Uterus (tissue), 2 donors: ENCODE measurements around the gene CCDC60.

Source experiments
- POLR2A ChIP-seq, 2 donors: fragments of 450-650 bp; IDR thresholded peaks; one replicate each; pipeline ENCODE4 v1.6.1; 2016; ENCODE audit warnings: antibody characterized with exemption in 2 of 2, mild to moderate bottlenecking in 1 of 2, moderate library complexity in 1 of 2
- TF ChIP-seq, protein P1 (sequence below), 4 experiments: fragments of 200-600 bp in 2 of 4; fragments of 450-650 bp in 2 of 4; sonication (generic) in 2 of 4; IDR thresholded peaks; one replicate each; pipeline ENCODE4 v1.5.1; 2016 to 2019; ENCODE audit warnings: antibody characterized with exemption in 4 of 4, mild to moderate bottlenecking in 2 of 4, moderate library complexity in 1 of 4

DNA sequence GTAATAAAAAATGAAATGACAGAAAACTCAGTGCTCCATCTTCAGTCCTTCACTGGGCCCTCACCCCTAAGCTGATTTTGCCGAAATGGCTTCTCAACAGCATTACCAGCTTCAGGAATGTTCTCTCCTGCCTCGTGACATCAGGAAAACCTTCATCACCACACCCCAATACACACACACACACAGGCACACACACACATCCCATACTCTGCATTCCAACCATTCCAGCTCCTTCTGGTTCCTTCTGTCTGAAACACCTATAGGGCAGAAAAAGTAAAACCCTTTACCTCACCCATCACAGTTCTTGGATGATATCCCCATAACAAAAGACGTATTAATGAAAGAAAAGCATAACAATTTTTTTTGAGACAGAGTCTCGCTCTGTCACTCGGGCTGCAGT, 75.9 kb downstream of the CCDC60 start:
- TF ChIP-seq, protein P1, sequence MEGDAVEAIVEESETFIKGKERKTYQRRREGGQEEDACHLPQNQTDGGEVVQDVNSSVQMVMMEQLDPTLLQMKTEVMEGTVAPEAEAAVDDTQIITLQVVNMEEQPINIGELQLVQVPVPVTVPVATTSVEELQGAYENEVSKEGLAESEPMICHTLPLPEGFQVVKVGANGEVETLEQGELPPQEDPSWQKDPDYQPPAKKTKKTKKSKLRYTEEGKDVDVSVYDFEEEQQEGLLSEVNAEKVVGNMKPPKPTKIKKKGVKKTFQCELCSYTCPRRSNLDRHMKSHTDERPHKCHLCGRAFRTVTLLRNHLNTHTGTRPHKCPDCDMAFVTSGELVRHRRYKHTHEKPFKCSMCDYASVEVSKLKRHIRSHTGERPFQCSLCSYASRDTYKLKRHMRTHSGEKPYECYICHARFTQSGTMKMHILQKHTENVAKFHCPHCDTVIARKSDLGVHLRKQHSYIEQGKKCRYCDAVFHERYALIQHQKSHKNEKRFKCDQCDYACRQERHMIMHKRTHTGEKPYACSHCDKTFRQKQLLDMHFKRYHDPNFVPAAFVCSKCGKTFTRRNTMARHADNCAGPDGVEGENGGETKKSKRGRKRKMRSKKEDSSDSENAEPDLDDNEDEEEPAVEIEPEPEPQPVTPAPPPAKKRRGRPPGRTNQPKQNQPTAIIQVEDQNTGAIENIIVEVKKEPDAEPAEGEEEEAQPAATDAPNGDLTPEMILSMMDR (IDR thresholded peaks at IDR 0.05), result no peak
- no peak for TF ChIP-seq POLR2A (IDR thresholded peaks at IDR 0.05)
